ENCODE data around the gene CERS3.

The CERS3 gene

DNA sequence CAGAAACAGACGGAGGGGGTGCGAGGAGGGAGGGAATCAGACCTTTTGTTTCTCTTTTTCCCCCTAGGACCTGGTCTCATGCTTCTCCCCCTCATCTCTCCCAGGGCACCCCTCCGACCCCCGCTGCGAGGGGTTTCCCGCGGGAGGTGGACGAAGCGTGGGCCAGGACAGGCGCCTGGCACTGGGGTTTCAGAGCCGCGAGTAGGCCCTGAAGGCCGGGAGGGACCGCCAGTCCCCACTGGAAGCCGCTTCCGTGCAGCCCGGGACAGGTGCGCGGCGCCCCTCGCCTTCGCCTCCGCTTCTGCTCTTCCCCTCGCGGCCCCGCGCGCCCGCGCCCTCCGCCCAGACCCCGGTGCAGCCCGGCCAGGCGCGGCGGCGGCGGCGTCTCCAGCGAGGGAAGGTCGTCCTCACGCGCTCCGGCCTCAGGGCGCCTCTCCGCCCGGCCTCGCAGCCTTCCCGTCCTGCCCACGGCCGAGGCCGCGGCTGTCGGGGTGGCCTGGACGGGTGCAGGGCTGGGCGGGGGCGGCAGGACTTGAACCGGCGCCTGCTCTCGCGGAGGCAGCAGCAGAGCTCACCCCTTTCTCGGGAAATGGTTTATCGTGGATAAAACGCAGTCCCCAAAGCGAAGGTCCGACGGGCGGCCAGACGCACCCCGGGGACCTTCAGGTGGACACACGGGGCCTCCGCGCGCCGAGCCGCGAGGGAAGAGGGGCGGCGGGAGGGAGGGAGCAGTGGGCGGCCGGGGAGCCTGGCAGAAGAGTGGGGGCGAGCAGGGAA is 155.4 kb downstream of the CERS3 start:
- peak; percentile 23 for DNase-seq

DNA sequence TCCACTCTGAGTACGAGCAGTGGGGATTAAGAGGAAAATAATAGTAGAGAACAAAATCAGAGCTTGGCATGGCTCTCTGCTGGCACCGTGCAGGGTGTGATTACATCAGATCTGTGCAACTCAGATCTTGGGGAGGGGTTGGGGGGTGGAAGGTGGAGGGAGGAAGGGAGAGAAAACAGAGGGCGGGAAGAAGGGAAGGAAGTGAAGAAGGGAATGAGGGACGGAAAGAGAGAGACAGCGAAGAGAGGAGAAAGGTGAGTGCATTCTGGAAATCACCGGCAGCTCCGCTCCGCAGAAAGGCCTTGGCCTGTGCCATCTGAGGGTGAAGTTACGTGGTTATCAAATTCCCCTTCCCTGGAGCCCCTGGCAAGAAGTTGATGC is 156.0 kb downstream of the CERS3 start:
- peak; percentile 3 for DNase-seq

DNA sequence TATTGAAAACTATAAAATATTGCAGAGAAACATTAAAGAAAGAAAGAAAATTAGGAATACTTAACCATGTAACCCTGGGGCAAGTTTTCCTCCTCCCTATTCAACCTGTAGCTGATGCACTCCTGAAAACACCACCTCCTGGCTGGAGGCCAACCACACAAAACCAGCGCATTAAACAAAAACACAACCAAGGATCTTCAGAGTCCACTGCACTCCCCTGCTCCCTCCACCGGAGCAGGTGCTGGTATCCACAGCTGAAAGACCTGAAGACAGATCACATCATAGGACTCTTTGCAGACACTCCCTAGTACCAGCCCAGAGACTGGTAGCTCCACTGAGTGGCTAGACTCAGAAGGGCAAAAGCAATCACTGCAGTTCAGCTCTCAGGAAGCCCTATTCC is 173.4 kb downstream of the CERS3 start:
- DNase-seq, result no peak

DNA sequence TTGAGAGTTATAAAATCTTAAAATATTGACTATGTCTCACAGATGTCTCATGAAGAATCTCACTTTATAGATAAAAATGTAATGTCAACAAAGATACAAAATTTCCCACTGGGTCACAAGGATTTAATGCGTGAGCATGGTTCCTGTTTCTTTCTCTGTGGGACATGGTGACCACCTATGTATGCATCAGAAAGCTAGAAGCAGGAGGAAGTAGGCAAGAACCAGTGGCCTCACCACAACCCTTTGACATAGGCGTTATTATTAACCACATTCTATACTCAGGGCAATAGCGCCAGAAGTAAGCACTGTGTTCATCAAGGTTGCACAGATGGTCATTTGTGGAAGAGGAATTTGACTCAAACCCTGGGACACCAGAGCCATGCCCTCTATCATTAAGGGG is 175.3 kb downstream of the CERS3 start:
- no peak for DNase-seq

GRCh38 chr15:100350434-100351226 is 178.1 kb downstream of the CERS3 start:
- no peak for DNase-seq
